Measurements from ENCODE around the gene PTPRN2. TPM values are rescaled to one million over a fixed set of nuclear protein-coding genes. Genes with fewer than 3 reads are reported as not detected.

The PTPRN2 gene
- total RNA-seq, 1 experiment from 2014 or later, result 1.1 TPM

- BruUV-seq (replicated peaks), result no TSS peak
- no peak for TF ChIP-seq SIN3A (IDR thresholded peaks at IDR 0.05; ENCODE audit: borderline replicate concordance, insufficient read depth, low read depth, low read length)
- no peak for TF ChIP-seq TCF7L2 (IDR thresholded peaks at IDR 0.05; ENCODE audit: low read depth, low read length)
- no peak for TF ChIP-seq CTCF (IDR thresholded peaks at IDR 0.05)
- no peak for TF ChIP-seq REST (IDR thresholded peaks at IDR 0.05; ENCODE audit: insufficient read depth in 1 of 2, low read depth in 2 of 2, low read length in 1 of 2)
- no peak for TF ChIP-seq POLR2AphosphoS5 (IDR thresholded peaks at IDR 0.05; ENCODE audit: low read depth, low read length)
- Histone ChIP-seq H3K9me3 (ENCODE audit: control insufficient read depth, insufficient read depth, low read depth, low read length) (no peaks in the 10 kb centered on the region), H3K27me3 (ENCODE audit: control insufficient read depth, insufficient read depth, low read length) (peaks cover 8% of the 10 kb centered on the region), H3K4me1 (ENCODE audit: control insufficient read depth, insufficient read depth, low read length) (no peaks in the 10 kb centered on the region), H3K4me3 (ENCODE audit: low read depth in 2 of 2, low read length in 2 of 2) (no peak overlapping the region), H3K36me3 (ENCODE audit: control insufficient read depth, insufficient read depth, low read length) (no peaks in the 10 kb centered on the region), H3K27ac (ENCODE audit: low read length) (no peak overlapping the region)
- in situ Hi-C loops (cut with HindIII; ENCODE audit: low pct_unique_long_range_greater_than_20kb, low sequenced_read_pairs), result no loop called here
- ATAC-seq, result no peak
- DNase-seq (ENCODE audit: low read depth, low spot score), result no peak
- POLR2A ChIA-PET, result no interaction called here
- intact Hi-C loops (cut with micrococcal nuclease; ENCODE audit: unreplicated experiment), result no loop called here
- CTCF ChIA-PET, result no interaction called here
These were observed 511.4 kb downstream of the PTPRN2 start for GRCh38 chr7:158076215-158076614.

GRCh38 chr7:158075633-158076001 is 512.0 kb downstream of the PTPRN2 start:
- in situ Hi-C loops (cut with HindIII; ENCODE audit: low pct_unique_long_range_greater_than_20kb, low sequenced_read_pairs), result no loop called here
- CTCF ChIA-PET, result no interaction called here
- DNase-seq (ENCODE audit: low read depth, low spot score), result no peak
- no TSS peak for BruUV-seq (replicated peaks)
- ATAC-seq, result no peak
- H3K27me3 ChIP-seq (ENCODE audit: control insufficient read depth, insufficient read depth, low read length), result peaks cover 8% of the 10 kb centered on the region
- POLR2A ChIA-PET, result no interaction called here
- no peaks in the 10 kb centered on the region for H3K4me1 ChIP-seq (ENCODE audit: control insufficient read depth, insufficient read depth, low read length)
- TF ChIP-seq REST (IDR thresholded peaks at IDR 0.05; ENCODE audit: insufficient read depth in 1 of 2, low read depth in 2 of 2, low read length in 1 of 2) (no peak), SIN3A (IDR thresholded peaks at IDR 0.05; ENCODE audit: borderline replicate concordance, insufficient read depth, low read depth, low read length) (no peak), TCF7L2 (IDR thresholded peaks at IDR 0.05; ENCODE audit: low read depth, low read length) (no peak), POLR2AphosphoS5 (IDR thresholded peaks at IDR 0.05; ENCODE audit: low read depth, low read length) (no peak), CTCF (IDR thresholded peaks at IDR 0.05) (no peak)
- H3K27ac ChIP-seq (ENCODE audit: low read length), result no peak overlapping the region
- H3K9me3 ChIP-seq (ENCODE audit: control insufficient read depth, insufficient read depth, low read depth, low read length), result no peaks in the 10 kb centered on the region
- intact Hi-C loops (cut with micrococcal nuclease; ENCODE audit: unreplicated experiment), result no loop called here
- H3K36me3 ChIP-seq (ENCODE audit: control insufficient read depth, insufficient read depth, low read length), result no peaks in the 10 kb centered on the region
- no peak overlapping the region for H3K4me3 ChIP-seq (ENCODE audit: low read depth in 2 of 2, low read length in 2 of 2)
